Cardiac fibroblast (primary cell): Measurements from ENCODE around the gene HSPB9.

Experiments used
- DNase-seq, 2 donors: peaks; one replicate each; pipeline versions ENCODE4 v3.0.0 to v3.0.0-alpha.2; 2010; ENCODE audit warnings: low read depth in 2 of 2
- H3K4me3 ChIP-seq, 2 donors: replicated peaks in 1 of 2; 1 replicate in 1 of 2; 2 replicates in 1 of 2; pipeline ENCODE4 v1.5.1; 2011; ENCODE audit warnings: low read depth in 2 of 2, low read length in 2 of 2, mild to moderate bottlenecking in 2 of 2, moderate library complexity in 1 of 2
- CTCF ChIP-seq: IDR thresholded peaks from one replicate; pipeline ENCODE4 v1.5.1; 2011; ENCODE audit warnings: low read depth, mild to moderate bottlenecking, low read length, inconsistent platforms

HSPB9 gene

GRCh38 chr17:42116705-42117396 lies 5.8 kb upstream of the HSPB9 start:
- peak; percentile 88 for DNase-seq
- H3K4me3 ChIP-seq, result no peak overlapping the region
- peak; percentile 86 for TF ChIP-seq CTCF

- TF ChIP-seq CTCF, result no peak
- H3K4me3 ChIP-seq, result no peak overlapping the region
- no peak for DNase-seq
Measured at GRCh38 chr17:42117397-42118125, 5.0 kb upstream of the HSPB9 start.

- no peak overlapping the region for H3K4me3 ChIP-seq
- TF ChIP-seq CTCF, result no peak
Measured at GRCh38 chr17:42118126-42118510, 4.5 kb upstream of the HSPB9 start.

GRCh38 chr17:42118545-42118944 lies 4.1 kb upstream of the HSPB9 start:
- TF ChIP-seq CTCF, result peak; percentile 62
- peak; percentile 42 to 50 for DNase-seq
- H3K4me3 ChIP-seq, result no peak overlapping the region

More at GRCh38 chr17:42118126-42118510, 4.5 kb upstream of the HSPB9 start:
- DNase-seq, result no peak

- TF ChIP-seq CTCF, result no peak
- no peak for DNase-seq
- H3K4me3 ChIP-seq, result no peak overlapping the region
Measured at GRCh38 chr17:42119301-42119700, 3.3 kb upstream of the HSPB9 start.

GRCh38 chr17:42120161-42120769 lies 2.3 kb upstream of the HSPB9 start:
- DNase-seq, result no peak

More at GRCh38 chr17:42120161-42120769, 2.3 kb upstream of the HSPB9 start:
- H3K4me3 ChIP-seq, result peak overlapping the region; percentile 51 to 60
- TF ChIP-seq CTCF, result no peak
